H1 (cell line): ENCODE results near the gene FGFRL1. TPM values are rescaled to one million over a fixed set of nuclear protein-coding genes. Genes with fewer than 3 reads are reported as not detected.

Experiments used
- CHD1 ChIP-seq: IDR thresholded peaks from 2 replicates; pipeline ENCODE4 v1.6.1; 2012; ENCODE audit warnings: low read depth, low read length, improper control_type of control experiment
- EP300 ChIP-seq, 2 experiments: IDR thresholded peaks; 1 replicate in 1 of 2; 2 replicates in 1 of 2; pipeline ENCODE4 v1.6.1; 2011 to 2012; ENCODE audit warnings: low read depth in 2 of 2, low read length in 2 of 2, mild to moderate bottlenecking in 2 of 2, borderline replicate concordance in 1 of 2, inconsistent platforms in 1 of 2, moderate library complexity in 1 of 2
- EZH2 ChIP-seq: fragments of 200-600 bp; sonication (generic); IDR thresholded peaks from 2 replicates; pipeline ENCODE4 v1.7.1; 2012; ENCODE audit warnings: low read depth, mild to moderate bottlenecking, moderate library complexity, low read length, inconsistent platforms; ENCODE audit not compliant: severe bottlenecking
- JUN ChIP-seq: IDR thresholded peaks from 2 replicates; pipeline ENCODE4 v1.6.1; 2011; ENCODE audit warnings: low read depth, mild to moderate bottlenecking, improper control_type of control experiment, low read length
- POLR2AphosphoS5 ChIP-seq: IDR thresholded peaks from 2 replicates; pipeline ENCODE4 v1.6.1; 2011; ENCODE audit warnings: low read depth, low read length
- RNF2 ChIP-seq: fragments of 200-900, 300-1000 bp; sonication (generic); IDR thresholded peaks from 2 replicates; pipeline ENCODE4 v1.7.1; 2016; ENCODE audit warnings: borderline replicate concordance, low read depth, mild to moderate bottlenecking, antibody characterized with exemption, low read length; ENCODE audit not compliant: poor library complexity, severe bottlenecking; ENCODE audit errors: missing control alignments
- RXRA ChIP-seq: IDR thresholded peaks from 2 replicates; pipeline ENCODE4 v1.6.1; 2011; ENCODE audit warnings: low read depth, mild to moderate bottlenecking, low read length, moderate library complexity; ENCODE audit not compliant: insufficient read depth
- TCF12 ChIP-seq: IDR thresholded peaks from 2 replicates; pipeline ENCODE4 v1.6.1; 2011; ENCODE audit warnings: low read depth, mild to moderate bottlenecking, low read length
- polyA plus RNA-seq, 7 experiments: library from polyadenylated mRNA; depleted of rRNA in 3 of 7; stranded (reverse) in 5 of 7; unstranded in 2 of 7; fragments of >200 nt in 5 of 7; fragments of 200-250 nt in 2 of 7; gene quantifications; 1 replicate in 5 of 7; 2 replicates in 1 of 7; 4 replicates in 1 of 7; pipeline versions ENCODE4 v1.2.1 to v1.2.3, GENCODE V29; 2011 to 2013; ENCODE audit warnings: missing spikeins in 2 of 7, mixed read lengths in 2 of 7
- total RNA-seq: library from RNA; stranded (reverse); fragmentation: NEBNext Ultra II Directional; extraction: Animal tissue kit (Norgen Biotek cat#: 25700); gene quantifications from 2 replicates; pipeline ENCODE4 v1.2.1, GENCODE V29; 2021

FGFRL1 gene
- total and polyA plus RNA-seq, 2 of the 8 experiments (the other 6 are each of a cell fraction or from before 2014, with no cell fraction given) = 18.9 to 34.6 TPM

GRCh38 chr4:1033840-1034551, 22.6 kb downstream of the FGFRL1 start (continued):
- no peak for TF ChIP-seq JUN
- TF ChIP-seq EZH2 = no peak
- no peak for TF ChIP-seq EP300 (IDR thresholded peaks at IDR 0.05; ENCODE audit: borderline replicate concordance in 1 of 2, low read depth in 2 of 2, low read length in 2 of 2)
- TF ChIP-seq RXRA = no peak
- TF ChIP-seq RNF2 = no peak
- TF ChIP-seq TCF12 = no peak
- no peak for TF ChIP-seq POLR2AphosphoS5
- no peak for TF ChIP-seq CHD1
- TF ChIP-seq, all 59 proteins: peak for 0
